Tibial artery (tissue), 4 donors: Measurements from ENCODE around the gene DUOXA1.

ENCODE experiments used
- DNase-seq, 2 donors: peaks; one replicate each; pipeline ENCODE4 v3.0.0-alpha.2; 2019
- H3K27ac ChIP-seq, 2 donors: fragments of 200-600 bp; sonication (generic) in 1 of 2; 1 replicate in 1 of 2; 2 replicates in 1 of 2; pipeline ENCODE4 v1.5.1; 2018 to 2019; ENCODE audit warnings: mild to moderate bottlenecking in 1 of 2
- H3K27me3 ChIP-seq, 2 donors: fragments of 200-600 bp; sonication (generic) in 1 of 2; one replicate each; pipeline versions ENCODE4 v1.5.1 to v1.6.0; 2016 to 2019
- H3K36me3 ChIP-seq, 3 donors: fragments of 200-600 bp; sonication (generic) in 2 of 3; one replicate each; pipeline ENCODE4 v1.5.1; 2016 to 2019; ENCODE audit warnings: mild to moderate bottlenecking in 2 of 3
- H3K4me1 ChIP-seq, 4 donors: fragments of 200-600 bp; sonication (generic) in 2 of 4; 1 replicate in 3 of 4; 2 replicates in 1 of 4; pipeline ENCODE4 v1.5.1; 2016 to 2019
- H3K4me3 ChIP-seq, 2 donors: fragments of 200-600 bp; sonication (generic) in 1 of 2; 1 replicate in 1 of 2; 2 replicates in 1 of 2; pipeline ENCODE4 v1.5.1; 2018 to 2019; ENCODE audit warnings: mild to moderate bottlenecking in 2 of 2
- H3K9me3 ChIP-seq, 3 donors: fragments of 200-600 bp; sonication (generic) in 1 of 3; one replicate each; pipeline ENCODE4 v1.5.1; 2016 to 2019
- CTCF ChIP-seq, 2 experiments: fragments of 200-600 bp in 1 of 2; fragments of 450-650 bp in 1 of 2; IDR thresholded peaks; one replicate each; pipeline ENCODE4 v1.5.1; 2017 to 2019; ENCODE audit warnings: antibody characterized with exemption in 2 of 2, mild to moderate bottlenecking in 1 of 2, moderate library complexity in 1 of 2
- intact Hi-C: fragments of 100-400 bp; cut with DNase I; formaldehyde crosslinking; loops from one replicate; pipeline ENCODE4 v1.15.0; 2023; ENCODE audit warnings: low total_unique reads

The DUOXA1 gene

GRCh38 chr15:45121706-45122417 is 7.8 kb downstream of the DUOXA1 start:
- Histone ChIP-seq H3K27ac (no peak overlapping the region), H3K4me3 (no peak overlapping the region), H3K27me3 (peaks cover 0 to 74% of the 10 kb centered on the region in 2 donors), H3K4me1 (peaks cover 0 to 12% (median 10%) of the 10 kb centered on the region in 4 donors), H3K36me3 (no peaks in the 10 kb centered on the region), H3K9me3 (no peaks in the 10 kb centered on the region)
- intact Hi-C loops = no loop called here
- TF ChIP-seq CTCF (IDR thresholded peaks at IDR 0.05) = no peak
- no peak for DNase-seq

GRCh38 chr15:45121020-45121419 is 8.7 kb downstream of the DUOXA1 start:
- Histone ChIP-seq H3K36me3 (no peaks in the 10 kb centered on the region), H3K27ac (no peak overlapping the region), H3K4me3 (no peak overlapping the region), H3K9me3 (no peaks in the 10 kb centered on the region), H3K27me3 (peaks cover 0 to 82% of the 10 kb centered on the region in 2 donors), H3K4me1 (peaks cover 0 to 18% (median 15%) of the 10 kb centered on the region in 4 donors)
- no peak for TF ChIP-seq CTCF (IDR thresholded peaks at IDR 0.05)
- intact Hi-C loops = no loop called here
- DNase-seq = no peak

- Histone ChIP-seq H3K27me3 (peaks cover 0 to 87% of the 10 kb centered on the region in 2 donors), H3K36me3 (no peaks in the 10 kb centered on the region), H3K27ac (no peak overlapping the region), H3K9me3 (no peaks in the 10 kb centered on the region), H3K4me3 (no peak overlapping the region), H3K4me1 (peaks cover 0 to 18% (median 15%) of the 10 kb centered on the region in 4 donors)
- intact Hi-C loops = no loop called here
- TF ChIP-seq CTCF (IDR thresholded peaks at IDR 0.05) = no peak
- no peak for DNase-seq
Measured at GRCh38 chr15:45120081-45120972, 9.4 kb downstream of the DUOXA1 start.

GRCh38 chr15:45118996-45119395 is 10.7 kb downstream of the DUOXA1 start:
- H3K27ac ChIP-seq = no peak overlapping the region
- no peak for TF ChIP-seq CTCF (IDR thresholded peaks at IDR 0.05)
- no peak overlapping the region for H3K4me3 ChIP-seq
- no peak for DNase-seq
- intact Hi-C loops = no loop called here
- peaks cover 0 to 89% of the 10 kb centered on the region in 2 donors for H3K27me3 ChIP-seq
- no peaks in the 10 kb centered on the region for H3K9me3 ChIP-seq
- H3K4me1 ChIP-seq = peaks cover 0 to 26% (median 21%) of the 10 kb centered on the region in 4 donors
- no peaks in the 10 kb centered on the region for H3K36me3 ChIP-seq

GRCh38 chr15:45118131-45118588 is 11.5 kb downstream of the DUOXA1 start:
- H3K27ac ChIP-seq = no peak overlapping the region
- intact Hi-C loops = no loop called here

More at GRCh38 chr15:45118131-45118588, 11.5 kb downstream of the DUOXA1 start:
- H3K27me3 ChIP-seq = peaks cover 0 to 92% of the 10 kb centered on the region in 2 donors
- peak; percentile 87 for DNase-seq
- peak; percentile 88 to 94 for TF ChIP-seq CTCF (IDR thresholded peaks at IDR 0.05)
- H3K4me1 ChIP-seq = peaks cover 0 to 31% (median 25%) of the 10 kb centered on the region in 4 donors
- no peaks in the 10 kb centered on the region for H3K9me3 ChIP-seq
- peak overlapping the region; percentile 22 to 36 for H3K4me3 ChIP-seq
- H3K36me3 ChIP-seq = no peaks in the 10 kb centered on the region
